ENCODE measurements around the gene MRPL40. TPM values are rescaled to one million over a fixed set of nuclear protein-coding genes. Genes with fewer than 3 reads are reported as not detected.

Gene MRPL40
- total and polyA plus RNA-seq, 2 experiments from 2014 or later: 15.5 to 53.5 TPM

GRCh38 chr22:19406846-19407245, 25.5 kb upstream of the MRPL40 start (continued):
- TF ChIP-seq, protein P1, sequence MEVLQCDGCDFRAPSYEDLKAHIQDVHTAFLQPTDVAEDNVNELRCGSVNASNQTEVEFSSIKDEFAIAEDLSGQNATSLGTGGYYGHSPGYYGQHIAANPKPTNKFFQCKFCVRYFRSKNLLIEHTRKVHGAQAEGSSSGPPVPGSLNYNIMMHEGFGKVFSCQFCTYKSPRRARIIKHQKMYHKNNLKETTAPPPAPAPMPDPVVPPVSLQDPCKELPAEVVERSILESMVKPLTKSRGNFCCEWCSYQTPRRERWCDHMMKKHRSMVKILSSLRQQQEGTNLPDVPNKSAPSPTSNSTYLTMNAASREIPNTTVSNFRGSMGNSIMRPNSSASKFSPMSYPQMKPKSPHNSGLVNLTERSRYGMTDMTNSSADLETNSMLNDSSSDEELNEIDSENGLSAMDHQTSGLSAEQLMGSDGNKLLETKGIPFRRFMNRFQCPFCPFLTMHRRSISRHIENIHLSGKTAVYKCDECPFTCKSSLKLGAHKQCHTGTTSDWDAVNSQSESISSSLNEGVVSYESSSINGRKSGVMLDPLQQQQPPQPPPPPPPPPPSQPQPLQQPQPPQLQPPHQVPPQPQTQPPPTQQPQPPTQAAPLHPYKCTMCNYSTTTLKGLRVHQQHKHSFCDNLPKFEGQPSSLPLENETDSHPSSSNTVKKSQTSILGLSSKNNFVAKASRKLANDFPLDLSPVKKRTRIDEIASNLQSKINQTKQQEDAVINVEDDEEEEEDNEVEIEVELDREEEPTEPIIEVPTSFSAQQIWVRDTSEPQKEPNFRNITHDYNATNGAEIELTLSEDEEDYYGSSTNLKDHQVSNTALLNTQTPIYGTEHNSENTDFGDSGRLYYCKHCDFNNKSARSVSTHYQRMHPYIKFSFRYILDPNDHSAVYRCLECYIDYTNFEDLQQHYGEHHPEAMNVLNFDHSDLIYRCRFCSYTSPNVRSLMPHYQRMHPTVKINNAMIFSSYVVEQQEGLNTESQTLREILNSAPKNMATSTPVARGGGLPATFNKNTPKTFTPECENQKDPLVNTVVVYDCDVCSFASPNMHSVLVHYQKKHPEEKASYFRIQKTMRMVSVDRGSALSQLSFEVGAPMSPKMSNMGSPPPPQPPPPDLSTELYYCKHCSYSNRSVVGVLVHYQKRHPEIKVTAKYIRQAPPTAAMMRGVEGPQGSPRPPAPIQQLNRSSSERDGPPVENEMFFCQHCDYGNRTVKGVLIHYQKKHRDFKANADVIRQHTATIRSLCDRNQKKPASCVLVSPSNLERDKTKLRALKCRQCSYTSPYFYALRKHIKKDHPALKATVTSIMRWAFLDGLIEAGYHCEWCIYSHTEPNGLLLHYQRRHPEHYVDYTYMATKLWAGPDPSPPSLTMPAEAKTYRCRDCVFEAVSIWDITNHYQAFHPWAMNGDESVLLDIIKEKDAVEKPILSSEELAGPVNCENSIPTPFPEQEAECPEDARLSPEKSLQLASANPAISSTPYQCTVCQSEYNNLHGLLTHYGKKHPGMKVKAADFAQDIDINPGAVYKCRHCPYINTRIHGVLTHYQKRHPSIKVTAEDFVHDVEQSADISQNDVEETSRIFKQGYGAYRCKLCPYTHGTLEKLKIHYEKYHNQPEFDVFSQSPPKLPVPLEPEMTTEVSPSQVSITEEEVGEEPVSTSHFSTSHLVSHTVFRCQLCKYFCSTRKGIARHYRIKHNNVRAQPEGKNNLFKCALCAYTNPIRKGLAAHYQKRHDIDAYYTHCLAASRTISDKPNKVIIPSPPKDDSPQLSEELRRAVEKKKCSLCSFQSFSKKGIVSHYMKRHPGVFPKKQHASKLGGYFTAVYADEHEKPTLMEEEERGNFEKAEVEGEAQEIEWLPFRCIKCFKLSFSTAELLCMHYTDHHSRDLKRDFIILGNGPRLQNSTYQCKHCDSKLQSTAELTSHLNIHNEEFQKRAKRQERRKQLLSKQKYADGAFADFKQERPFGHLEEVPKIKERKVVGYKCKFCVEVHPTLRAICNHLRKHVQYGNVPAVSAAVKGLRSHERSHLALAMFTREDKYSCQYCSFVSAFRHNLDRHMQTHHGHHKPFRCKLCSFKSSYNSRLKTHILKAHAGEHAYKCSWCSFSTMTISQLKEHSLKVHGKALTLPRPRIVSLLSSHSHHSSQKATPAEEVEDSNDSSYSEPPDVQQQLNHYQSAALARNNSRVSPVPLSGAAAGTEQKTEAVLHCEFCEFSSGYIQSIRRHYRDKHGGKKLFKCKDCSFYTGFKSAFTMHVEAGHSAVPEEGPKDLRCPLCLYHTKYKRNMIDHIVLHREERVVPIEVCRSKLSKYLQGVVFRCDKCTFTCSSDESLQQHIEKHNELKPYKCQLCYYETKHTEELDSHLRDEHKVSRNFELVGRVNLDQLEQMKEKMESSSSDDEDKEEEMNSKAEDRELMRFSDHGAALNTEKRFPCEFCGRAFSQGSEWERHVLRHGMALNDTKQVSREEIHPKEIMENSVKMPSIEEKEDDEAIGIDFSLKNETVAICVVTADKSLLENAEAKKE (CRISPR knock-in tag; IDR thresholded peaks at IDR 0.05): no peak
- no peak for TF ChIP-seq POLR2AphosphoS5 (IDR thresholded peaks at IDR 0.05; ENCODE audit: low read depth)
- no peak for TF ChIP-seq NANOG (IDR thresholded peaks at IDR 0.05; ENCODE audit: borderline replicate concordance)
- no peak for TF ChIP-seq STAT1 (IDR thresholded peaks at IDR 0.05; ENCODE audit: unreplicated experiment)

DNA sequence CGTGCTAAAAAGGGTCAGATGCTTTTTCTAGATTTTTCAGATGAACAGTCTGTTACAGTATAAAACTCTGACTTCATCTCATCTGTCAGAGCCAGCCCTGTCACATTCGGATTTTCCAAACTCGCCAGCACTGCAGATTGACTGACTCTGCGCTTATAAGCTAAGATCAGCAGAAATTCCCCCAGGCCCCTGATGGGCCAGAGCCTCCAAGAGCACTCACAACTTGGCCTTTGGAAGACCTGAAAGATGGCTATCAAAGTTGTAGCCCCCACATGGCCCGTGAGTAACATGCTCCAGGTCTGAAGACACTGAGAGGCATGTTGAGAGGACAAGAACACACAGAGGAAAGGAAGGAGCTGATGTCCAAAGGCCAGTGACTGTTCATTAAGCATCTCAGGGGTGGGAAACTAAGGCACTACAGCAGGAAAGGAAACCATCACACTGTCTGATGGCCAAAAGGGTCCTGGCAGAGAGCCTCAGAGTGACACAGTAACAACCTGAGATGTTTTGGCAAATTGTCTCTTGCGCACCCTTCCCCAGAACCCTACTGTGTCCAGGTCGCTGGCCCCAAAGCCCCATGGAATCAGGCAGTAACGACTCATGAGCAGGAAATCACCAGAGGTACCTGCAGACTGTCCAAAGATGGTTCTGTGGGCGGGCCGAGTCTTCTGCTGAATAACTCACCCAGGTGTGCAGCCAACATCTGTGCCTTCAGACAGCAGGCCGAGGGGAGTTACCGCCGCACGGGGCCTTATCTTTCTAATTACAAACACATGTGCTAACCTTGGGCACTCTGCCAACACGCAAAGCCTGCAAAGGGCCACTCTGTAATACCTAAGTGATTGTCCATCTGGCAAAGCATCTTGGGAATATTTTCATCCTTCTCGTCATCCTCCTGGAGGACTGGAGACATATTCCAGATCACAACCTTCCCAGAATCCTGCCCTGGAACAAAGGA, 24.4 kb upstream of the MRPL40 start:
- Histone ChIP-seq H3K4me2 (no peak overlapping the region), H3K4me3 (no peak overlapping the region), H3K9me2 (ENCODE audit: insufficient read depth) (no peaks in the 10 kb centered on the region), H3K27me3 (ENCODE audit: insufficient read depth) (no peaks in the 10 kb centered on the region), H3K4me1 (ENCODE audit: insufficient read depth) (no peaks in the 10 kb centered on the region), H3K79me2 (replicated peaks; ENCODE audit: insufficient read depth) (peaks cover 26% of the 10 kb centered on the region), H3K27ac (ENCODE audit: low read depth) (no peak overlapping the region), H2AFZ (no peak overlapping the region), H3F3A (replicated peaks; ENCODE audit: low read depth) (no peaks in the 10 kb centered on the region), H4K20me1 (replicated peaks; ENCODE audit: insufficient read depth) (peaks cover 28% of the 10 kb centered on the region), H3K36me3 (ENCODE audit: insufficient read depth) (peaks cover 22% of the 10 kb centered on the region; the same call in 1 of the 2 replicates)
- DNase-seq (ENCODE audit: low spot score) (no peak), ATAC-seq (no peak)
- H3K9me3 Mint-ChIP-seq: no peaks in the 10 kb centered on the region
- H3K27ac Mint-ChIP-seq: no peak overlapping the region
- peaks cover 54% of the 10 kb centered on the region for H3K36me3 Mint-ChIP-seq (ENCODE audit: low read depth)
- peaks cover 5% of the 10 kb centered on the region for H3K4me1 Mint-ChIP-seq
- peaks cover 8% of the 10 kb centered on the region for H3K27me3 Mint-ChIP-seq (ENCODE audit: insufficient read depth, low read depth, poor library complexity)
- no peak overlapping the region for H3K4me3 Mint-ChIP-seq
- TF ChIP-seq REST (IDR thresholded peaks at IDR 0.05; ENCODE audit: unreplicated experiment): no peak
- TF ChIP-seq STAT1 (IDR thresholded peaks at IDR 0.05; ENCODE audit: unreplicated experiment): no peak
- no peak for TF ChIP-seq POLR2AphosphoS5 (IDR thresholded peaks at IDR 0.05; ENCODE audit: low read depth)
- TF ChIP-seq EZH2 (IDR thresholded peaks at IDR 0.05; ENCODE audit: low read depth, unreplicated experiment): no peak
- no peak for TF ChIP-seq JUNB (IDR thresholded peaks at IDR 0.05; ENCODE audit: unreplicated experiment)
- no peak for TF ChIP-seq ETS1 (IDR thresholded peaks at IDR 0.05)
- no peak for TF ChIP-seq CTCF (conservative IDR thresholded peaks at IDR 0.05; ENCODE audit: low read depth in 2 of 2)

Measured in GM23338 (cell line).